ENCODE data around the gene TOR2A. TPM values are rescaled to one million over a fixed set of nuclear protein-coding genes. Genes with fewer than 3 reads are reported as not detected.

Gene TOR2A
- total and polyA plus RNA-seq, 8 donors = 10.6 to 21.8 (median 14.8) TPM

DNA sequence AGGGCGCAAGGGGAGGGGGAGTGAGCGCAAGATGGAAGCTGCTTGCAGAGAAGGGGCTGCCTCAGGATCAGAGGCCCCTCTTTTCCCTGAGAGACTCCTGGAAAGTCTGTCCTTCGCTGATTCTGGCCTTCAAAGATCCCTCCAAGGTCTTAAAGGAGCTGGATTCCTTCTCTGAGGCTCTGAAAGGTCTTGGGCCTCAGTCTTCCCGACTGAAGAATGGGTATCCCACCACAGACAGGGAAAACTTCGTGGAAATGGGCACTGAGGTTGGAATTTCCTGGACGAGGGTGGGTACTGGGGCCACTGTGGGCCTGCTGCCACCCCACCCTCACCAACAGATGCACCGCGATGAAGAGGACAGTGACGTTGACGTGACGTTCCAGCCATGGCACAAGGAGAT lies 22.7 kb downstream of the TOR2A start:
- H3K9me3 ChIP-seq = no peaks in the 10 kb centered on the region
- H3K4me3 ChIP-seq = no peak overlapping the region
- DNase-seq (no peak), ATAC-seq (no peak)
- H3K4me1 ChIP-seq = peaks cover 4 to 17% of the 10 kb centered on the region in 2 donors
- no peaks in the 10 kb centered on the region for H3K27me3 ChIP-seq
- no peaks in the 10 kb centered on the region for H3K36me3 ChIP-seq
- intact Hi-C loops (cut with DNase I) = no loop called here
- H3K27ac ChIP-seq = no peak overlapping the region
- TF ChIP-seq, protein P1, sequence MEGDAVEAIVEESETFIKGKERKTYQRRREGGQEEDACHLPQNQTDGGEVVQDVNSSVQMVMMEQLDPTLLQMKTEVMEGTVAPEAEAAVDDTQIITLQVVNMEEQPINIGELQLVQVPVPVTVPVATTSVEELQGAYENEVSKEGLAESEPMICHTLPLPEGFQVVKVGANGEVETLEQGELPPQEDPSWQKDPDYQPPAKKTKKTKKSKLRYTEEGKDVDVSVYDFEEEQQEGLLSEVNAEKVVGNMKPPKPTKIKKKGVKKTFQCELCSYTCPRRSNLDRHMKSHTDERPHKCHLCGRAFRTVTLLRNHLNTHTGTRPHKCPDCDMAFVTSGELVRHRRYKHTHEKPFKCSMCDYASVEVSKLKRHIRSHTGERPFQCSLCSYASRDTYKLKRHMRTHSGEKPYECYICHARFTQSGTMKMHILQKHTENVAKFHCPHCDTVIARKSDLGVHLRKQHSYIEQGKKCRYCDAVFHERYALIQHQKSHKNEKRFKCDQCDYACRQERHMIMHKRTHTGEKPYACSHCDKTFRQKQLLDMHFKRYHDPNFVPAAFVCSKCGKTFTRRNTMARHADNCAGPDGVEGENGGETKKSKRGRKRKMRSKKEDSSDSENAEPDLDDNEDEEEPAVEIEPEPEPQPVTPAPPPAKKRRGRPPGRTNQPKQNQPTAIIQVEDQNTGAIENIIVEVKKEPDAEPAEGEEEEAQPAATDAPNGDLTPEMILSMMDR (IDR thresholded peaks at IDR 0.05) = no peak

- DNase-seq (no peak), ATAC-seq (no peak)
- no peaks in the 10 kb centered on the region for H3K9me3 ChIP-seq
- no peaks in the 10 kb centered on the region for H3K27me3 ChIP-seq
- TF ChIP-seq, protein P1 (IDR thresholded peaks at IDR 0.05) = no peak
- intact Hi-C loops (cut with DNase I) = no loop called here
- no peak overlapping the region for H3K27ac ChIP-seq
- no peaks in the 10 kb centered on the region for H3K36me3 ChIP-seq
- no peak overlapping the region for H3K4me3 ChIP-seq
- peaks cover 4 to 17% of the 10 kb centered on the region in 2 donors for H3K4me1 ChIP-seq
Observed at GRCh38 chr9:127711831-127712274, 23.2 kb downstream of the TOR2A start.

- Histone ChIP-seq H3K4me1 (peaks cover 3 to 16% of the 10 kb centered on the region in 2 donors), H3K36me3 (no peaks in the 10 kb centered on the region), H3K27ac (no peak overlapping the region), H3K27me3 (no peaks in the 10 kb centered on the region), H3K4me3 (no peak overlapping the region), H3K9me3 (no peaks in the 10 kb centered on the region)
- DNase-seq = no peak
- intact Hi-C loops (cut with DNase I) = no loop called here
- TF ChIP-seq, protein P1 (IDR thresholded peaks at IDR 0.05) = no peak
- no peak for ATAC-seq
Observed at GRCh38 chr9:127711226-127711701, 23.8 kb downstream of the TOR2A start.

GRCh38 chr9:127710204-127710783 lies 24.8 kb downstream of the TOR2A start:
- TF ChIP-seq, protein P1 (IDR thresholded peaks at IDR 0.05) = no peak
- Histone ChIP-seq H3K4me3 (no peak overlapping the region), H3K27me3 (no peaks in the 10 kb centered on the region), H3K9me3 (no peaks in the 10 kb centered on the region), H3K36me3 (no peaks in the 10 kb centered on the region), H3K4me1 (peaks cover 0 to 12% of the 10 kb centered on the region in 2 donors), H3K27ac (no peak overlapping the region)
- no peak for ATAC-seq
- intact Hi-C loops (cut with DNase I) = no loop called here
- DNase-seq = no peak

DNA sequence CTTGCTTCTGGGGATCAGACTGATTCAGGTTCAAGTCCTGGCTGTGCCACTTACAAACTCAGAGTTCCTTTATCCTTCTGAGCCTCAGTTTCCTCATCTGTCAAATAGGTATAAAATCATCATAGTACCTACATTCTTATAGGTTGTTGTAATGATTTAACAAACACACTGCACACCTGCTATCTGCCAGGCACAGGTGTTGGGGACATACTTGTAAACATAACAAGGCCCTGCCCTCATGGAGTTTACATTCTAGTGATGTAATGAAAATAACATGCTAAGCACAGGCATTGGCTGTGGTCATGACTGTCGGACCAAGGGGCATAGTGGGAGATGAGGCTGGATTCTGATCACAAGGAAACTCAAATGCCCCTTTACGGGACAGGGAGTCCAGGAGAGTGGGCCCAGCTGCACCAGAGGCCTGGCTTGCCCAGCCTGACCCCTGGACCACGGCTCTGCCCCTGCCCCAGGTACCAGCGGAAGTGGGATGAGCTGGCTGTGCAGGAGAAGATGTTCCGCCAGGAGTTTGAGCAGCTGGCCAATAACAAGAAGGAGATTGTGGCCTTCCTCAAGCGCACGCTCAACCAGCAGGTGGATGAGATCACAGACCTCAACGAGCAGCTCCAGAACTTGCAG lies 26.0 kb downstream of the TOR2A start:
- DNase-seq = no peak
- H3K27ac ChIP-seq = no peak overlapping the region
- no peak for ATAC-seq
- intact Hi-C loops (cut with DNase I) = no loop called here
- no peaks in the 10 kb centered on the region for H3K36me3 ChIP-seq
- H3K4me3 ChIP-seq = no peak overlapping the region
- H3K9me3 ChIP-seq = no peaks in the 10 kb centered on the region
- no peaks in the 10 kb centered on the region for H3K27me3 ChIP-seq
- H3K4me1 ChIP-seq = peaks cover 0 to 4% of the 10 kb centered on the region in 2 donors
- TF ChIP-seq, protein P1 (IDR thresholded peaks at IDR 0.05) = no peak

Measured in left lung (tissue), 10 donors.